Measurements from ENCODE around the gene PLEKHA1.

- no peak for TF ChIP-seq FOSL2 (IDR thresholded peaks at IDR 0.05; ENCODE audit: borderline replicate concordance, low read depth)
- no peak for TF ChIP-seq EZH2phosphoT487 (IDR thresholded peaks at IDR 0.05; ENCODE audit: borderline replicate concordance, low read depth)
- TF ChIP-seq PBX3 (IDR thresholded peaks at IDR 0.05) = no peak
- no peak for TF ChIP-seq ELF1 (IDR thresholded peaks at IDR 0.05)
- no peak for TF ChIP-seq SMC3 (IDR thresholded peaks at IDR 0.05; ENCODE audit: low read depth, low read length)
- TF ChIP-seq CTCF (IDR thresholded peaks at IDR 0.05) = no peak
- no peak for TF ChIP-seq POLR2AphosphoS5 (IDR thresholded peaks at IDR 0.05; ENCODE audit: low read depth, low read length)
- TF ChIP-seq RAD21 (IDR thresholded peaks at IDR 0.05; ENCODE audit: low read length) = no peak
- TF ChIP-seq MXI1 (IDR thresholded peaks at IDR 0.05; ENCODE audit: low read depth, low read length) = no peak
- TF ChIP-seq JUND (IDR thresholded peaks at IDR 0.05) = no peak
- no peak for TF ChIP-seq TAF1 (IDR thresholded peaks at IDR 0.05; ENCODE audit: borderline replicate concordance, low read depth, low read length)
Observed at GRCh38 chr10:122373721-122374120, 787 bp upstream of the PLEKHA1 start.
